ACC112 (cell line): ENCODE data around the gene SLC22A5.
"Not testable (repeated sequence)": the region's sequence is repeated elsewhere in the genome, so short reads cannot be mapped to it uniquely, and the experiment has no call there.

ENCODE experiments used
- H2AFZ ChIP-seq: fragments of 200-600 bp; sonication (generic); one replicate; pipeline ENCODE4 v1.6.0; 2017; ENCODE audit warnings: antibody characterized with exemption, low read length; ENCODE audit not compliant: unreplicated experiment
- H3K27ac ChIP-seq: fragments of 200-600 bp; sonication (generic); 2 replicates; pipeline ENCODE4 v1.5.1; 2014; ENCODE audit warnings: low read depth, mild to moderate bottlenecking, antibody characterized with exemption, low read length, moderate library complexity
- H3K27me3 ChIP-seq: fragments of 200-600 bp; sonication (generic); 2 replicates; pipeline ENCODE4 v1.6.1; 2014; ENCODE audit warnings: mild to moderate bottlenecking, antibody characterized with exemption, low read length, moderate library complexity, mixed read lengths; ENCODE audit not compliant: insufficient read depth
- H3K36me3 ChIP-seq: fragments of 200-600 bp; sonication (generic); 2 replicates; pipeline ENCODE4 v1.6.1; 2016; ENCODE audit warnings: mild to moderate bottlenecking, antibody characterized with exemption, low read length, moderate library complexity, mixed read lengths; ENCODE audit not compliant: insufficient read depth
- H3K4me1 ChIP-seq: fragments of 200-600 bp; sonication (generic); one replicate; pipeline ENCODE4 v1.6.1; 2016; ENCODE audit warnings: low read length, mixed read lengths; ENCODE audit not compliant: insufficient read depth, unreplicated experiment, control insufficient read depth
- H3K4me3 ChIP-seq: fragments of 200-600 bp; sonication (generic); 2 replicates; pipeline ENCODE4 v1.5.1; 2014; ENCODE audit warnings: mild to moderate bottlenecking, low read depth, low read length
- H3K79me2 ChIP-seq: fragments of 200-600 bp; sonication (generic); one replicate; pipeline ENCODE4 v1.6.0; 2016; ENCODE audit warnings: low read length; ENCODE audit not compliant: control insufficient read depth, unreplicated experiment, insufficient read depth

The SLC22A5 gene

GRCh38 chr5:132414634-132415378 is 45.3 kb downstream of the SLC22A5 start:
- Histone ChIP-seq H3K4me3 (peak overlapping the region; percentile 65), H3K27ac (peak overlapping the region; percentile 96), H3K27me3 (no peaks in the 10 kb centered on the region), H3K36me3 (no peaks in the 10 kb centered on the region), H2AFZ (no peak overlapping the region), H3K4me1 (peaks cover 57% of the 10 kb centered on the region), H3K79me2 (peaks cover 61% of the 10 kb centered on the region)

- Histone ChIP-seq H3K4me3 (peak overlapping the region; percentile 65), H3K27ac (peak overlapping the region; percentile 96), H3K4me1 (peaks cover 62% of the 10 kb centered on the region), H3K79me2 (peaks cover 58% of the 10 kb centered on the region)
- not testable (repeated sequence) for H3K27me3 ChIP-seq, H3K36me3 ChIP-seq, H2AFZ ChIP-seq
These were observed 46.0 kb downstream of the SLC22A5 start for GRCh38 chr5:132415516-132415915.

- peaks cover 56% of the 10 kb centered on the region for H3K79me2 ChIP-seq
- H3K36me3 ChIP-seq = no peaks in the 10 kb centered on the region
- no peaks in the 10 kb centered on the region for H3K27me3 ChIP-seq
- peaks cover 70% of the 10 kb centered on the region for H3K4me1 ChIP-seq
- no peak overlapping the region for H3K4me3 ChIP-seq
- H2AFZ ChIP-seq = no peak overlapping the region
- no peak overlapping the region; the same call in 1 of the 2 replicates for H3K27ac ChIP-seq
These were observed 46.9 kb downstream of the SLC22A5 start for GRCh38 chr5:132416306-132417009.

GRCh38 chr5:132417010-132417439 is 47.5 kb downstream of the SLC22A5 start:
- Histone ChIP-seq H3K4me1 (peaks cover 65% of the 10 kb centered on the region), H3K4me3 (no peak overlapping the region), H3K79me2 (peaks cover 51% of the 10 kb centered on the region), H3K27ac (peak overlapping the region; percentile 27), H3K36me3 (no peaks in the 10 kb centered on the region), H2AFZ (no peak overlapping the region), H3K27me3 (no peaks in the 10 kb centered on the region)

- Histone ChIP-seq H3K36me3 (no peaks in the 10 kb centered on the region), H3K27ac (peak overlapping the region; percentile 27), H3K27me3 (no peaks in the 10 kb centered on the region), H3K4me1 (peaks cover 67% of the 10 kb centered on the region), H3K4me3 (no peak overlapping the region), H2AFZ (no peak overlapping the region), H3K79me2 (peaks cover 48% of the 10 kb centered on the region)
These were observed 48.0 kb downstream of the SLC22A5 start for GRCh38 chr5:132417461-132417860.

GRCh38 chr5:132417889-132418485 is 48.5 kb downstream of the SLC22A5 start:
- Histone ChIP-seq H3K27ac (no peak overlapping the region), H3K4me1 (peaks cover 72% of the 10 kb centered on the region)

GRCh38 chr5:132418881-132419280 is 49.4 kb downstream of the SLC22A5 start:
- peaks cover 81% of the 10 kb centered on the region for H3K4me1 ChIP-seq
- no peaks in the 10 kb centered on the region for H3K27me3 ChIP-seq
- no peak overlapping the region for H2AFZ ChIP-seq
- peaks cover 37% of the 10 kb centered on the region for H3K79me2 ChIP-seq
- H3K4me3 ChIP-seq = no peak overlapping the region
- no peaks in the 10 kb centered on the region for H3K36me3 ChIP-seq
- H3K27ac ChIP-seq = peak overlapping the region; percentile 14; the same call in 1 of the 2 replicates

More at GRCh38 chr5:132417889-132418485, 48.5 kb downstream of the SLC22A5 start:
- peaks cover 46% of the 10 kb centered on the region for H3K79me2 ChIP-seq
- H3K27me3 ChIP-seq = no peaks in the 10 kb centered on the region
- no peak overlapping the region for H2AFZ ChIP-seq
- H3K36me3 ChIP-seq = no peaks in the 10 kb centered on the region
- H3K4me3 ChIP-seq = no peak overlapping the region

- Histone ChIP-seq H3K79me2 (peaks cover 42% of the 10 kb centered on the region), H3K4me3 (no peak overlapping the region), H2AFZ (no peak overlapping the region), H3K4me1 (peaks cover 82% of the 10 kb centered on the region), H3K27ac (peak overlapping the region; percentile 30), H3K36me3 (no peaks in the 10 kb centered on the region), H3K27me3 (no peaks in the 10 kb centered on the region)
These were observed 50.3 kb downstream of the SLC22A5 start for GRCh38 chr5:132419502-132420468.

- Histone ChIP-seq H3K79me2 (peaks cover 42% of the 10 kb centered on the region), H3K4me3 (no peak overlapping the region), H3K36me3 (no peaks in the 10 kb centered on the region), H3K27me3 (no peaks in the 10 kb centered on the region), H3K4me1 (peaks cover 82% of the 10 kb centered on the region), H2AFZ (no peak overlapping the region), H3K27ac (peak overlapping the region; percentile 30; the same call in 1 of the 2 replicates)
These were observed 51.3 kb downstream of the SLC22A5 start for GRCh38 chr5:132420706-132421272.
